AG04449 (cell line): ENCODE data around the gene TAF9B.

Experiments used
- CTCF ChIA-PET: fragments of 350-600 bp; formaldehyde crosslinking; extraction: SDS; loops from one replicate; lab custom pipeline; 2021; ENCODE audit warnings: antibody characterized with exemption; lab: Yijun Ruan, JAX
- POLR2A ChIA-PET: fragments of 400-600, 350-600 bp; formaldehyde crosslinking; extraction: SDS; loops from one replicate; lab custom pipeline; 2020; ENCODE audit warnings: antibody characterized with exemption, inconsistent platforms; lab: Yijun Ruan, JAX
- DNase-seq: peaks from one replicate; pipeline ENCODE4 v3.0.0-alpha.2; 2010; ENCODE audit warnings: low read depth, low spot score
- H3K4me3 ChIP-seq: 2 replicates; pipeline ENCODE4 v1.5.1; 2011; ENCODE audit warnings: low read depth, mild to moderate bottlenecking, control low read depth, low read length
- TF ChIP-seq, protein P1 (sequence below): IDR thresholded peaks from one replicate; pipeline ENCODE4 v1.5.1; 2011; ENCODE audit warnings: mild to moderate bottlenecking, moderate library complexity, low read length, control low read depth, inconsistent platforms; ENCODE audit not compliant: insufficient read depth; ENCODE audit errors: missing control alignments

TAF9B gene

DNA sequence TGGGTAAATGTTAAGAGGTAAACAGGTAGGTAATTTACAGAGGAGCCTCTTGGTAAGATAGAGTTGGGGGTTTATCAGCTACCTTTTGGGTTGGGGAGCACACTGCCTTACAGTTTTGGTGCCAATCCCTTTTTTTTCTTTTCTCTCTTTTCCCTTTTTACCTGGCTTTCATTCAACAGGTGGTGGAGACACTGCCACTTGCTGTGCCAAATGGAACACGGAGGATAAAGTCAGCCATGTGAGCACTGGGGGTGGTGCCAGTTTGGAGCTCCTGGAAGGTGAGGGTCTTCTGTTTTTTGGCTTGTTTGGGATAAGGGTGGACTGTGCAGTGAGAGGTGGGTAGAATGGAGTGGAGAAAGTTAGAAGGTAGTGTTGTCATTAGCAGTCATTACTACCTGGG lies 14.3 kb downstream of the TAF9B start:
- TF ChIP-seq, protein P1, sequence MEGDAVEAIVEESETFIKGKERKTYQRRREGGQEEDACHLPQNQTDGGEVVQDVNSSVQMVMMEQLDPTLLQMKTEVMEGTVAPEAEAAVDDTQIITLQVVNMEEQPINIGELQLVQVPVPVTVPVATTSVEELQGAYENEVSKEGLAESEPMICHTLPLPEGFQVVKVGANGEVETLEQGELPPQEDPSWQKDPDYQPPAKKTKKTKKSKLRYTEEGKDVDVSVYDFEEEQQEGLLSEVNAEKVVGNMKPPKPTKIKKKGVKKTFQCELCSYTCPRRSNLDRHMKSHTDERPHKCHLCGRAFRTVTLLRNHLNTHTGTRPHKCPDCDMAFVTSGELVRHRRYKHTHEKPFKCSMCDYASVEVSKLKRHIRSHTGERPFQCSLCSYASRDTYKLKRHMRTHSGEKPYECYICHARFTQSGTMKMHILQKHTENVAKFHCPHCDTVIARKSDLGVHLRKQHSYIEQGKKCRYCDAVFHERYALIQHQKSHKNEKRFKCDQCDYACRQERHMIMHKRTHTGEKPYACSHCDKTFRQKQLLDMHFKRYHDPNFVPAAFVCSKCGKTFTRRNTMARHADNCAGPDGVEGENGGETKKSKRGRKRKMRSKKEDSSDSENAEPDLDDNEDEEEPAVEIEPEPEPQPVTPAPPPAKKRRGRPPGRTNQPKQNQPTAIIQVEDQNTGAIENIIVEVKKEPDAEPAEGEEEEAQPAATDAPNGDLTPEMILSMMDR = no peak
- CTCF ChIA-PET = no interaction called here

DNA sequence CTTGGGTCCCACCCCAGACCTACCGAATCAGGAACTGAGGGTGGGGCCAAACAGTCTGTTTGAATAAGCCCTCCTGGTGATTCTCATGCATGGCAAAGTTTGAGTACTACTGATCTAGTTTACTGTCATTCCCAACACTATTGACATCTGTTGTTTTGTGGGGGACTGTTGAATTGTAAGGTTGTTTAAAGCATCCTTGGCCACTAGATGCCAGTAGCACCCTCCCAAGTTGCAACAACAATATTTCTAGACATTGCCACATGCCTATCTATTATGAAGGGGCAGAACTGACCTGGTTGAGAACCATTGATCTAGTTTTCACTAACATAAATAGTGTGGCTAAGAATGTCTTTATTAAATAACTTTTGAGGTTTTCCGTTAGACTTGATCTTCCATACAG lies 15.1 kb downstream of the TAF9B start:
- TF ChIP-seq, protein P1 = peak; percentile 1
- DNase-seq = no peak
- ChIA-PET CTCF (no interaction called here), POLR2A (no interaction called here)
- no peak overlapping the region for H3K4me3 ChIP-seq

More for the DNA sequence above, 14.3 kb downstream of the TAF9B start:
- POLR2A ChIA-PET = interaction anchor here (0.8 kb wide), 1 partner anchor 9 kb away, joined by 3 read pairs; no protein-coding TSS in a partner anchor
- DNase-seq = no peak
- H3K4me3 ChIP-seq = no peak overlapping the region

DNA sequence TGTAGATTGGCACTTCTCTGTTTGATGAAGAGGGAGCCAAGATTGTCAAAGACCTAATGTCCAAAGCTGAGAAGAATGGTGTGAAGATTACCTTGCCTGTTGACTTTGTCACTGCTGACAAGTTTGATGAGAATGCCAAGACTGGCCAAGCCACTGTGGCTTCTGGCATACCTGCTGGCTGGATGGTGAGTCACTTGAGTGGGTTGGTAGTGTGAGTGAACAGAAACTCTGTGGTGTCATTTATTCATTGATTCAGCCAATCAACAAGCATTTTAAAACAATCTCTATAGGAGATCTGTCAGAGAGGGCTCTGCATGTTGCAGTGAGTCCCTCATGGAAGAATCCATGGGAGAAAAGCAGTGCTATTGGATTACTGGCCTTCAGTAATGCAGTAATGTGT lies 16.3 kb downstream of the TAF9B start:
- ChIA-PET POLR2A (no interaction called here), CTCF (no interaction called here)
- no peak for DNase-seq
- no peak overlapping the region for H3K4me3 ChIP-seq
- TF ChIP-seq, protein P1 = no peak

DNA sequence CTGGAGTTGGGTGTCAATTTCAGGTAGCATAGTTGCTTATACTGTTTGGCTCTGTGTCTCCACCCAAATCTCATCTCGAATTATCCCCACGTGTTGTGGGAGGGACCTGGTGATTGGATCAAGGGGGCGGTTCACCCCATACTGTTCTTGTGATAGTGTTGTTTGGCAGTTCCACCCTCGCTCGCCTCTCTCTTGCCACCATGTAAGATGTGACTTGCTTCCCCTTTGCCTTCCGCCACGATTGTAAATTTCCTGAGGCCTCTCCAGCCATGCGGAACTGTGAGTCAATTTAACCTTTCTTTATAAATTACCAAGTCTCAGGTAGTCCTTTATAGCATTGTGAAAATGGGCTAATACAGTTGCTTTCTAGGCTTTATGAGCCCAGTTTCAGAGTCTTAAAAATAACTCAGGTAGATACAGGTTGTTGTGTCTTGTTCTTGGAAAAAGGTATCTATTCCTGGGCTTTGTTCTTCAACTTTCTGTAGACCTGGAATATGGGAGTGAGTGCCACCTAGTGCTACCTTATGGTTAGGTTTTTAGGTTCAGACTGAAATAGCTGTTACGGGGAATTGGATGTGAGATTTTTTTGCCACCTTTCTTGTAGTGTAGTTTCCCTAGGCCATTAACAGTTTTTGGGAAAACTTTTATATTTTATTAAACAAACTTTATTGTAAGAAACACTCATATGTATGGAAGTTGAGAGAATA lies 19.8 kb downstream of the TAF9B start:
- H3K4me3 ChIP-seq = no peak overlapping the region
- CTCF ChIA-PET = no interaction called here
- TF ChIP-seq, protein P1 = no peak
- POLR2A ChIA-PET = no interaction called here
- DNase-seq = no peak

DNA sequence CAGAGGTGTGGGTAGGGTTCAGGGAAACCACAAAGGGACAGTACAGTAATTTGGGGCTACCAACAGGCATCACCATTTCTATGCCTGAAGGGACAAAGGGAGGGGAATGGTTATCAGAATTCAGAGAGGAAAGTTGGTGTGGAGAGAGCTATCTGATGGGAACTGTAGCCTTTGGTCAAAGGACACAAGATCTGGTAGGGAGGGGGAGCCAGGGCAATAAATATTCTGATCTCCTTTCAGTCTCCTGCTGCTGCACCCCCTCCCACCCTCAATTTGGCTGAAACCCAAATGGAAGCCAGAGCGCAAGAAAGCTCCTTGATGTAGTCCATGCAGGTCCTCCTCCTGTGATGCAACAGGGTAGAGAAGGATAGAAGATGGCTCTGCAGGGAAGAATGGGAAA lies 20.8 kb downstream of the TAF9B start:
- CTCF ChIA-PET = no interaction called here
- POLR2A ChIA-PET = interaction anchor here (0.5 kb wide), 1 partner anchor 57 kb away, joined by 3 read pairs; no protein-coding TSS in a partner anchor

DNA sequence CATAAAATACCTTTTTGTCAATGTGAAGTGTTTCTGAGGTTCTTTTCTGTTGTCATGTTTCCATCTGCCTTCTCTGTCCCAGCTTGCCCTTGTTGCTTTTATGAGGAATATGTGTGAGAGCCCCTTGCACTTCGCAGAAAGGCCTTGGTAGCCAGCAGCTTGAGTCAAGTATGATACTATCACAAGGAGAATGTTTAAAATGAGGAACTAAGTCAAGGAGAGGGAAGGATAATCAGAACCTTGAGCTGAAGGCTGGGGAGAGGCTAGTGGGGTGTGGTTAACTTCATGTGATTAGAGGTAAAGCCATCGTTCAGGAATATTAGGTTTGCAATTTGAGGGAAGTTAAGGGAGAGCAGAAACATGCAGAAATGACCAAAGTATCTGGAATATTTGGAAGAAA lies 22.7 kb downstream of the TAF9B start:
- no peak for DNase-seq
- TF ChIP-seq, protein P1 = no peak
- no peak overlapping the region for H3K4me3 ChIP-seq
- ChIA-PET POLR2A (interaction anchor here (0.9 kb wide), 1 partner anchor 9 kb away, joined by 3 read pairs; no protein-coding TSS in a partner anchor), CTCF (no interaction called here)

More for the DNA sequence above, 20.8 kb downstream of the TAF9B start:
- no peak for DNase-seq
- no peak overlapping the region for H3K4me3 ChIP-seq
- TF ChIP-seq, protein P1 = no peak
